Stomach (tissue), 4 donors: ENCODE results near the gene POFUT2.

Experiments
- POLR2A ChIP-seq, 4 donors: fragments of 450-650 bp; IDR thresholded peaks; one replicate each; pipeline ENCODE4 v1.6.1; 2016; ENCODE audit warnings: antibody characterized with exemption in 4 of 4, control low read depth in 2 of 4, mild to moderate bottlenecking in 1 of 4, moderate library complexity in 1 of 4
- POLR2AphosphoS5 ChIP-seq, 3 donors: sonication (generic); formaldehyde crosslinking; IDR thresholded peaks; one replicate each; pipeline ENCODE4 v1.6.1; 2016; ENCODE audit warnings: antibody characterized with exemption in 3 of 3

GRCh38 chr21:45217010-45217409 is 70.7 kb downstream of the POFUT2 start:
- TF ChIP-seq POLR2A (IDR thresholded peaks at IDR 0.05) (no peak), POLR2AphosphoS5 (IDR thresholded peaks at IDR 0.05) (no peak)
